OCI-LY3 (cell line): ENCODE data around the gene STON2.

Experiments used
- H2AFZ ChIP-seq: fragments of 200-600, 300-600 bp; shearing (Covaris generic); 2 replicates; pipeline ENCODE4 v1.6.0; 2014; ENCODE audit warnings: antibody characterized with exemption, low read depth, low read length
- H3K27ac ChIP-seq: fragments of 200-600, 300-600 bp; sonication (generic); 2 replicates; pipeline ENCODE4 v1.5.1; 2014; ENCODE audit warnings: mild to moderate bottlenecking, low read length, moderate library complexity, mixed read lengths
- H3K27me3 ChIP-seq: fragments of 200-600, 300-600 bp; sonication (generic); 2 replicates; pipeline ENCODE4 v1.6.1; 2014; ENCODE audit warnings: low read depth, low read length, mixed read lengths
- H3K36me3 ChIP-seq: fragments of 200-600, 300-600 bp; sonication (generic); replicated peaks from 2 replicates; pipeline ENCODE3; 2014; ENCODE audit warnings: low read depth, low read length, mixed read lengths
- H3K4me1 ChIP-seq: fragments of 300-600, 200-600 bp; sonication (generic); 2 replicates; pipeline ENCODE4 v1.6.1; 2014; ENCODE audit warnings: low read length, mixed read lengths
- H3K4me2 ChIP-seq: fragments of 200-600, 300-600 bp; sonication (generic); 2 replicates; pipeline ENCODE4 v1.6.1; 2014; ENCODE audit warnings: low read length, mixed read lengths
- H3K4me3 ChIP-seq: fragments of 300-600, 200-600 bp; sonication (generic); 2 replicates; pipeline ENCODE4 v1.5.1; 2014; ENCODE audit warnings: antibody characterized with exemption, mild to moderate bottlenecking, low read length, moderate library complexity
- H3K79me2 ChIP-seq: fragments of 300-600, 200-600 bp; shearing (Covaris generic); 2 replicates; pipeline ENCODE4 v1.6.1; 2014; ENCODE audit warnings: mild to moderate bottlenecking, low read length, mixed read lengths
- H3K9ac ChIP-seq: fragments of 300-600, 200-600 bp; shearing (Covaris generic); 2 replicates; pipeline ENCODE4 v1.6.0; 2014; ENCODE audit warnings: mild to moderate bottlenecking, low read length, moderate library complexity
- H3K9me3 ChIP-seq: fragments of 200-600, 300-600 bp; shearing (Covaris generic); 2 replicates; pipeline ENCODE4 v1.6.1; 2014; ENCODE audit warnings: low read length, mixed read lengths; ENCODE audit not compliant: insufficient read depth
- H4K20me1 ChIP-seq: fragments of 200-600, 300-600 bp; sonication (generic); 2 replicates; pipeline ENCODE4 v1.6.1; 2016; ENCODE audit warnings: low read length, mixed read lengths; ENCODE audit not compliant: insufficient read depth
- EZH2phosphoT487 ChIP-seq: fragments of 200-600 bp; shearing (Covaris generic); IDR thresholded peaks from 2 replicates; pipeline ENCODE4 v1.6.1; 2018; ENCODE audit warnings: antibody characterized with exemption, mixed run types, low read depth
- TF ChIP-seq, protein P1 (sequence below): fragments of 200-600, 300-600 bp; sonication (generic); IDR thresholded peaks from 2 replicates; pipeline ENCODE4 v1.5.1; 2014; ENCODE audit warnings: antibody characterized with exemption, low read length, low read depth

Gene STON2

DNA sequence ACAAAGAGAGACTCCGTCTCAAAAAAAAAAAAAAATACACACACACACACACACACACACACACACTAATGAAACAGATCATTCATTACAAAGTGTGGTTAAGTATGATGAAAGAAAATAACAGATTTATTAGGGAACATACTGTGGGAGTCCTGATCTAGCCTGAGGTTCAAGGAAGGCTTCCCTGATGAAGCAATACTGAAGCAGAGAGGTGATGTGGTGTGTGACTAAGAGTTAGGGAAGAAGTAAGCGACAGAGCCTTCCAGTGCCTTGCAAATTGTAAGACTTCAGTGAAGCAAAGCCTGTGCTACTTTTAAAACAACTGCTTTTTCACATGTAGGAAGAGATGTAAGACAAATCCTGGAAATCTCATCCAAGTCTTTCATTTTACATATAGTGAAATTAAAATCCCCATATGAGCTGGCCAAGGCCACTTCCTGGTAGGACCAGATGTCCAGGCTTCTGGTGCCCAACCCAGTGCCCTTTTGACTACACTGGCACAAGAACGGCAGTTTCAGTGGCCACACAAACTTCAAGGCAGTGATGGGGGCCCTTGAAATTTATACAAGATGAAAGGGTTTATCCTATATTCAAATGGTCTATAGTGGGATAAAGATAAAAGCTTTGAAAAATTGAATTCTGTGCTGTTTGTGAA is 86.2 kb downstream of the STON2 start:
- H4K20me1 ChIP-seq = no peaks in the 10 kb centered on the region
- peaks cover 13% of the 10 kb centered on the region for H3K4me1 ChIP-seq
- H3K27me3 ChIP-seq = peaks cover 20% of the 10 kb centered on the region
- H3K79me2 ChIP-seq = no peaks in the 10 kb centered on the region
- no peaks in the 10 kb centered on the region for H3K9me3 ChIP-seq
- no peak overlapping the region for H3K4me2 ChIP-seq
- H3K4me3 ChIP-seq = no peak overlapping the region
- no peak overlapping the region for H2AFZ ChIP-seq
- TF ChIP-seq, protein P1, sequence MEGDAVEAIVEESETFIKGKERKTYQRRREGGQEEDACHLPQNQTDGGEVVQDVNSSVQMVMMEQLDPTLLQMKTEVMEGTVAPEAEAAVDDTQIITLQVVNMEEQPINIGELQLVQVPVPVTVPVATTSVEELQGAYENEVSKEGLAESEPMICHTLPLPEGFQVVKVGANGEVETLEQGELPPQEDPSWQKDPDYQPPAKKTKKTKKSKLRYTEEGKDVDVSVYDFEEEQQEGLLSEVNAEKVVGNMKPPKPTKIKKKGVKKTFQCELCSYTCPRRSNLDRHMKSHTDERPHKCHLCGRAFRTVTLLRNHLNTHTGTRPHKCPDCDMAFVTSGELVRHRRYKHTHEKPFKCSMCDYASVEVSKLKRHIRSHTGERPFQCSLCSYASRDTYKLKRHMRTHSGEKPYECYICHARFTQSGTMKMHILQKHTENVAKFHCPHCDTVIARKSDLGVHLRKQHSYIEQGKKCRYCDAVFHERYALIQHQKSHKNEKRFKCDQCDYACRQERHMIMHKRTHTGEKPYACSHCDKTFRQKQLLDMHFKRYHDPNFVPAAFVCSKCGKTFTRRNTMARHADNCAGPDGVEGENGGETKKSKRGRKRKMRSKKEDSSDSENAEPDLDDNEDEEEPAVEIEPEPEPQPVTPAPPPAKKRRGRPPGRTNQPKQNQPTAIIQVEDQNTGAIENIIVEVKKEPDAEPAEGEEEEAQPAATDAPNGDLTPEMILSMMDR = no peak
- no peak for TF ChIP-seq EZH2phosphoT487
- H3K9ac ChIP-seq = no peak overlapping the region
- H3K27ac ChIP-seq = no peak overlapping the region
- H3K36me3 ChIP-seq = no peaks in the 10 kb centered on the region

DNA sequence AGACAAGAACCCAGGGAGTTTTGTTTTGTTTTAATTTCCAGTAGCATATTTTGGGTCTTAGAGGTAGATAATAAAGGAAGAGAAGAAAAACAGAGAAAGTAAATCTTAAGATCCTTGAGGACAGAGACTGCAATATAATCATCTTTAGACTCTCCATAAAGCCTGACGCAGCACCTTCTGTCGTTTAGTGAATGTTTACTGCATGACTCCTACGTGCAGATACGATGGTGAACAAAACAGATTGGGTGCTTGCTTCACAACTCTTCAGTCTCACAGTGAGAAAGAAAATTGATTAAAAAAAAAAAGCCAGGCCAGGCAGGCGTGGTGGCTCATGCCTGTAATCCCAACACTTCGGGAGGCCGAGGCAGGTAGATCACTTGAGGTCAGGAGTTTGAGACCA is 86.9 kb downstream of the STON2 start:
- Histone ChIP-seq H3K9me3 (no peaks in the 10 kb centered on the region), H3K4me3 (no peak overlapping the region), H3K9ac (no peak overlapping the region), H3K79me2 (no peaks in the 10 kb centered on the region), H3K27me3 (peaks cover 20% of the 10 kb centered on the region), H3K4me1 (peaks cover 13% of the 10 kb centered on the region), H3K27ac (no peak overlapping the region), H2AFZ (no peak overlapping the region), H4K20me1 (no peaks in the 10 kb centered on the region), H3K4me2 (no peak overlapping the region), H3K36me3 (no peaks in the 10 kb centered on the region)
- no peak for TF ChIP-seq EZH2phosphoT487
- TF ChIP-seq, protein P1 = no peak

DNA sequence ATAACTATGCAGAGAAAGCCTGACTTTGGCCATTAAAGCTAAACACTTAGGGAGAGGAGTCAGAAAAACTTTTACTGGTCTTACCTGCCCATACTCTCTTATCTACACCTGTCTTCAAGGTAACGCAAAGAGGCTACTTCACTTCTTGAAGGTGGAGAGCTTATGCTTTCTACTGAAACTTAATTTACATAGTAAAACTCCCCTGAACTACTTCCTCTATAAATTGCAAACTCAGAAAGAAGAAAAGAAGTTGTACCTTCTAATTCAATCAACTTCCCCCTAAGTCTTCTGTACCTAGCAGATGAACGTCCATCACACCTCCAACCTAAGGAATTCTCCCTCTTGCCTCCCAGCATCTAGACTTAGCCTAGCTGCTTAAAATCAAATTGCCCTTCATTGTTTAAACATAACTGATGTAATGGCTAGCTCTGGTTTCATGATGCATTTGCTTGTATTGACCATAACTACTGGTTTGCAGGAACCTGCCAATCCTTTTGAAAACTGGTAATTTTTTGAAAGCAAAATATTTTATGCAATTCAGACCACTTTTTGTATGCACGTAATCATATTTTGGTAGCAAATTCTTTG is 87.7 kb downstream of the STON2 start:
- Histone ChIP-seq H2AFZ (no peak overlapping the region), H3K9ac (no peak overlapping the region), H3K4me3 (no peak overlapping the region), H3K9me3 (no peaks in the 10 kb centered on the region), H3K4me2 (peak overlapping the region; percentile 50), H3K79me2 (no peaks in the 10 kb centered on the region), H4K20me1 (no peaks in the 10 kb centered on the region), H3K36me3 (no peaks in the 10 kb centered on the region), H3K27me3 (peaks cover 20% of the 10 kb centered on the region), H3K27ac (no peak overlapping the region), H3K4me1 (peaks cover 13% of the 10 kb centered on the region)
- TF ChIP-seq, protein P1 = no peak
- TF ChIP-seq EZH2phosphoT487 = no peak

DNA sequence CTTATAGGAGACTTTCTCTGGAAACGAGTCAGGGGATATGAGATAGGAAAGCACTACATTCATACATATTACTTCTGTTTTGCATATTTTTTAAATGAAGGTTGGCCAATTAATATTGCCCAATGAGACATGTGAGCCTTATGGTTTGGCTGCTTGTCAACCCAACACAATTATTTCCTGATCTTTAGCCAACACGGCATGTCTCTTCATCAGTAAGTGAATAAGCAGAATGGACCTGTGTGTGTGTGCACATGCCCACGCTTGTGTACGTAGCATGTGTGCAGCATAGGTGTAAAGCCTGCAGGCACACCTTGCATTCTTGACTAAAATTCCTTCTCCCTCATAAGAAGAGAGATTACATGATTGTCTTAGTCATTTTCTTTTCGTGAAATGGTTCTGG is 88.3 kb downstream of the STON2 start:
- no peaks in the 10 kb centered on the region for H4K20me1 ChIP-seq
- TF ChIP-seq, protein P1 = no peak
- TF ChIP-seq EZH2phosphoT487 = no peak
- peaks cover 13% of the 10 kb centered on the region for H3K4me1 ChIP-seq
- no peak overlapping the region for H2AFZ ChIP-seq
- H3K4me2 ChIP-seq = peak overlapping the region; percentile 50
- no peak overlapping the region for H3K9ac ChIP-seq
- no peaks in the 10 kb centered on the region for H3K36me3 ChIP-seq
- no peak overlapping the region for H3K27ac ChIP-seq
- peaks cover 20% of the 10 kb centered on the region for H3K27me3 ChIP-seq
- no peak overlapping the region for H3K4me3 ChIP-seq
- no peaks in the 10 kb centered on the region for H3K9me3 ChIP-seq
- H3K79me2 ChIP-seq = no peaks in the 10 kb centered on the region
